ENCODE measurements around the gene TRPM3.

- TF ChIP-seq CBX8 (IDR thresholded peaks at IDR 0.05) = no peak
- TF ChIP-seq CTCF (IDR thresholded peaks at IDR 0.05) = no peak
- no peak for TF ChIP-seq SMC3 (IDR thresholded peaks at IDR 0.05)
- no peak for TF ChIP-seq ZC3H11A (IDR thresholded peaks at IDR 0.05)
- no peak for TF ChIP-seq MAZ (IDR thresholded peaks at IDR 0.05; ENCODE audit: borderline replicate concordance, low read depth, low read length)
- TF ChIP-seq, protein P1, sequence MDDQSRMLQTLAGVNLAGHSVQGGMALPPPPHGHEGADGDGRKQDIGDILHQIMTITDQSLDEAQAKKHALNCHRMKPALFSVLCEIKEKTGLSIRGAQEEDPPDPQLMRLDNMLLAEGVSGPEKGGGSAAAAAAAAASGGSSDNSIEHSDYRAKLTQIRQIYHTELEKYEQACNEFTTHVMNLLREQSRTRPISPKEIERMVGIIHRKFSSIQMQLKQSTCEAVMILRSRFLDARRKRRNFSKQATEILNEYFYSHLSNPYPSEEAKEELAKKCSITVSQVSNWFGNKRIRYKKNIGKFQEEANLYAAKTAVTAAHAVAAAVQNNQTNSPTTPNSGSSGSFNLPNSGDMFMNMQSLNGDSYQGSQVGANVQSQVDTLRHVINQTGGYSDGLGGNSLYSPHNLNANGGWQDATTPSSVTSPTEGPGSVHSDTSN (IDR thresholded peaks at IDR 0.05) = no peak
- TF ChIP-seq JUN (IDR thresholded peaks at IDR 0.05) = no peak
- TF ChIP-seq HDAC2 (IDR thresholded peaks at IDR 0.05) = no peak
- TF ChIP-seq KDM1A (IDR thresholded peaks at IDR 0.05; ENCODE audit: low read depth) = no peak
- no peak for TF ChIP-seq POLR2A (IDR thresholded peaks at IDR 0.05; ENCODE audit: low read length)
- no peak for TF ChIP-seq RNF2 (IDR thresholded peaks at IDR 0.05; ENCODE audit: borderline replicate concordance, low read depth)
- no peak for TF ChIP-seq FOSB (CRISPR knock-in tag; IDR thresholded peaks at IDR 0.05)
- TF ChIP-seq, protein P2, sequence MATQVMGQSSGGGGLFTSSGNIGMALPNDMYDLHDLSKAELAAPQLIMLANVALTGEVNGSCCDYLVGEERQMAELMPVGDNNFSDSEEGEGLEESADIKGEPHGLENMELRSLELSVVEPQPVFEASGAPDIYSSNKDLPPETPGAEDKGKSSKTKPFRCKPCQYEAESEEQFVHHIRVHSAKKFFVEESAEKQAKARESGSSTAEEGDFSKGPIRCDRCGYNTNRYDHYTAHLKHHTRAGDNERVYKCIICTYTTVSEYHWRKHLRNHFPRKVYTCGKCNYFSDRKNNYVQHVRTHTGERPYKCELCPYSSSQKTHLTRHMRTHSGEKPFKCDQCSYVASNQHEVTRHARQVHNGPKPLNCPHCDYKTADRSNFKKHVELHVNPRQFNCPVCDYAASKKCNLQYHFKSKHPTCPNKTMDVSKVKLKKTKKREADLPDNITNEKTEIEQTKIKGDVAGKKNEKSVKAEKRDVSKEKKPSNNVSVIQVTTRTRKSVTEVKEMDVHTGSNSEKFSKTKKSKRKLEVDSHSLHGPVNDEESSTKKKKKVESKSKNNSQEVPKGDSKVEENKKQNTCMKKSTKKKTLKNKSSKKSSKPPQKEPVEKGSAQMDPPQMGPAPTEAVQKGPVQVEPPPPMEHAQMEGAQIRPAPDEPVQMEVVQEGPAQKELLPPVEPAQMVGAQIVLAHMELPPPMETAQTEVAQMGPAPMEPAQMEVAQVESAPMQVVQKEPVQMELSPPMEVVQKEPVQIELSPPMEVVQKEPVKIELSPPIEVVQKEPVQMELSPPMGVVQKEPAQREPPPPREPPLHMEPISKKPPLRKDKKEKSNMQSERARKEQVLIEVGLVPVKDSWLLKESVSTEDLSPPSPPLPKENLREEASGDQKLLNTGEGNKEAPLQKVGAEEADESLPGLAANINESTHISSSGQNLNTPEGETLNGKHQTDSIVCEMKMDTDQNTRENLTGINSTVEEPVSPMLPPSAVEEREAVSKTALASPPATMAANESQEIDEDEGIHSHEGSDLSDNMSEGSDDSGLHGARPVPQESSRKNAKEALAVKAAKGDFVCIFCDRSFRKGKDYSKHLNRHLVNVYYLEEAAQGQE (IDR thresholded peaks at IDR 0.05) = no peak
- no peak for TF ChIP-seq NPAS2 (CRISPR knock-in tag; IDR thresholded peaks at IDR 0.05; ENCODE audit: borderline replicate concordance)
Measured at GRCh38 chr9:70887826-70888225, 233.6 kb downstream of the TRPM3 start.

Data from A549 (cell line).